T-helper 1 cell treated with Interleukin-12 subunit alpha and Interleukin-12 subunit beta and Interleukin-4 antibody, amounts not matched to agents 30 ng/mL and 1 ng/mL, for 36 hours (primary cell): ENCODE results near the gene MTMR10. TPM values are rescaled to one million over a fixed set of nuclear protein-coding genes. Genes with fewer than 3 reads are reported as not detected.

Source experiments
- total RNA-seq: library from RNA; stranded (reverse); gene quantifications from 2 replicates; pipeline ENCODE4 v1.2.3, GENCODE V29; 2022

Gene MTMR10
- total RNA-seq, 1 donor from 2014 or later: 20.4 TPM

Other genes starting within 250 kb of the MTMR10 start
- 23.6 and 24.5 TPM in 2 replicates for gene FAN1, start 87.7 kb downstream of the MTMR10 start, total RNA-seq
- not detected in 2 replicates for gene TRPM1, start 110.1 kb upstream of the MTMR10 start, total RNA-seq